Spleen (tissue), 11 donors: Measurements from ENCODE around the gene KLHL30. TPM values are rescaled to one million over a fixed set of nuclear protein-coding genes. Genes with fewer than 3 reads are reported as not detected.

Source experiments
- DNase-seq: peaks from one replicate; pipeline ENCODE4 v3.0.0-alpha.2; 2020
- H3K27ac ChIP-seq, 8 donors: fragments of 200-600 bp; sonication (generic) in 7 of 8; 1 replicate in 4 of 8; 2 replicates in 4 of 8; pipeline versions ENCODE4 v1.5.0 to v1.8.0; 2016 to 2021; ENCODE audit warnings: inconsistent platforms in 4 of 8, mild to moderate bottlenecking in 4 of 8, moderate library complexity in 1 of 8
- H3K27me3 ChIP-seq, 7 donors: fragments of 200-600 bp; sonication (generic) in 6 of 7; replicated peaks in 1 of 7; 1 replicate in 4 of 7; 2 replicates in 3 of 7; pipeline versions ENCODE4 v1.5.0 to v1.8.0; 2016 to 2021; ENCODE audit warnings: inconsistent platforms in 3 of 7, mild to moderate bottlenecking in 1 of 7
- H3K36me3 ChIP-seq, 6 donors: fragments of 200-600 bp; sonication (generic) in 5 of 6; 1 replicate in 4 of 6; 2 replicates in 2 of 6; pipeline versions ENCODE4 v1.5.0 to v1.8.0; 2016 to 2021; ENCODE audit warnings: inconsistent platforms in 2 of 6
- H3K4me1 ChIP-seq, 6 donors: fragments of 200-600 bp; sonication (generic) in 5 of 6; 1 replicate in 3 of 6; 2 replicates in 3 of 6; pipeline versions ENCODE4 v1.5.0 to v1.8.0; 2016 to 2021; ENCODE audit warnings: inconsistent platforms in 3 of 6
- H3K4me3 ChIP-seq, 8 donors: fragments of 200-600 bp; sonication (generic) in 7 of 8; 1 replicate in 4 of 8; 2 replicates in 4 of 8; pipeline versions ENCODE4 v1.5.0 to v1.8.0; 2016 to 2021; ENCODE audit warnings: inconsistent platforms in 4 of 8, mild to moderate bottlenecking in 4 of 8, moderate library complexity in 2 of 8
- H3K9me3 ChIP-seq, 8 donors: fragments of 200-600 bp; sonication (generic) in 7 of 8; 1 replicate in 4 of 8; 2 replicates in 4 of 8; pipeline versions ENCODE4 v1.5.0 to v1.8.0; 2016 to 2021; ENCODE audit warnings: inconsistent platforms in 4 of 8
- POLR2A ChIP-seq, 3 donors: fragments of 450-650 bp; IDR thresholded peaks; one replicate each; pipeline ENCODE4 v1.5.1; 2017; ENCODE audit warnings: antibody characterized with exemption in 3 of 3, mild to moderate bottlenecking in 1 of 3
- POLR2AphosphoS5 ChIP-seq, 3 donors: sonication (generic); formaldehyde crosslinking; IDR thresholded peaks; one replicate each; pipeline ENCODE4 v1.5.1; 2017; ENCODE audit warnings: antibody characterized with exemption in 3 of 3
- WGBS, 5 donors: extraction: QIAGEN DNeasy Blood & Tissue Kit in 3 of 5; methylation state at CpG; one replicate each; pipeline versions ENCODE4 v1.1.5 to v1.1.7; 2013 to 2018; 5-methylcytosine and 5-hydroxymethylcytosine counted together
- intact Hi-C: fragments of 100-400 bp; cut with DNase I; formaldehyde crosslinking; loops from one replicate; pipeline ENCODE4 v1.15.0; 2023; ENCODE audit warnings: low total_unique reads
- polyA plus RNA-seq, 3 donors: library from polyadenylated mRNA; stranded (reverse); fragments of 200-250 nt; gene quantifications; one replicate each; pipeline ENCODE4 v1.2.1, GENCODE V29; 2013
- total RNA-seq, 7 donors: library from RNA; depleted of rRNA in 3 of 7; stranded (reverse); fragments of >200 nt in 3 of 7; fragmentation: NEBNext Ultra II Directional in 4 of 7; extraction: Animal tissue kit (Norgen Biotek cat#: 25700) in 4 of 7; gene quantifications; one replicate each; pipeline versions ENCODE4 v1.1.0 to v1.2.1, GENCODE V29; 2016 to 2021
- TF ChIP-seq, protein P1 (sequence below), 11 experiments: fragments of 200-600 bp in 7 of 11; fragments of 450-650 bp in 4 of 11; sonication (generic) in 4 of 11; IDR thresholded peaks in 8 of 11; conservative IDR thresholded peaks in 3 of 11; 1 replicate in 7 of 11; 2 replicates in 4 of 11; pipeline versions ENCODE4 v1.4.0 to v1.8.0; 2016 to 2021; ENCODE audit warnings: antibody characterized with exemption in 11 of 11, inconsistent platforms in 4 of 11, mild to moderate bottlenecking in 1 of 11
- donor health status: healthy with polysubstance abuse.
- donor health status: DM: no; HTN: no; CAD: no; lungs with moderate emphysema.
- donor health status: DM: no; HTN: no; CAD: no.
- donor health status: Bipolar disorder and iron deficiency.
- donor health status: healthy.
- donor health status: DM: no; HTN: no; CAD: no.
- donor health status: DM: yes; HTN: yes; CAD: no.

Gene KLHL30
- total and polyA plus RNA-seq, 10 donors = 0.09 to 0.85 (median 0.23) TPM; not detected in 2

DNA sequence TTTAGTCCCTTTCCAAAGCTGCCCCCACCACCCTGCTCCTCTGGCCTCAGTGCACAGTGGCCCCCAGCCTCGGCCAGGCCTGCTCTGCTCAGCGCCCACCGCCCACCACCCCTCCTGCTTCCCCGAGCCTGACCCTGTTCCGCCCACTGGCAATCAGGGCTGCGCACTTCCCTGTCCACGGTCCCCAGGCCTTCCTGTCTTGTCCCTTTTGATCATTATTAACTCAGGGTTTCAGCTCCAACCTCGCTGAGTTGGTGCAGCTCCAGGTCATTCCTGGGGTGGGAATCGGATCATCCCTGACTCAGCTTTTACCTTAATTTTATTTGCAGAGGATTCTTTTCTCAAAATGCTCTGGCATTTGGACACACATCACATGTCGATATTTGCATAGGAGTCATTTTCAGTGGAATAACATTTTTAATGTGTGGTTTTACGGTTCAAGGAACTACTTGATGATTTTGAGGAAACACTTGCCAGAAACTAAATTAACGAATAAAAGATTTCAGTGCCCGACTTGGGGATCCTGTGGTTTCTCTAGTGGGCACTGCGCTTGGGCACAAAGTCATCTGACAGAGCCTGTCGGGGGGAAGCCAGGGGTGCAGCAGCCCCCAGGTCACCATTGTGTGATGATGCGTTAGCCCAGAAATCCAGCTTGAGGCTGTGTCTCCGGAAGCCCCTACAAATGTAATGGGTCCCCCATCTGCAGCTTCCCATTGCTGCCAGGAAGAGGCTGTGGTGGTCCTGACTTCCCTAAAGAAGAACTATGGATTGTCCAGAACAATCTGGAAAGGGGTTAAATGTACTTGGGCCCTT is 39.4 kb upstream of the KLHL30 start:
- Histone ChIP-seq H3K4me1 (peaks cover 5 to 27% (median 19%) of the 10 kb centered on the region in 6 donors), H3K27me3 (no peaks in the 10 kb centered on the region), H3K36me3 (peaks cover 0 to 9% (median 0%) of the 10 kb centered on the region in 6 donors), H3K9me3 (no peaks in the 10 kb centered on the region), H3K4me3 (peak overlapping the region in 1 of 8 donors; percentile 17), H3K27ac (peak overlapping the region in 6 of 8 donors; percentile 22 to 81 (median 74))
- no peak for DNase-seq
- TF ChIP-seq POLR2A (IDR thresholded peaks at IDR 0.05) (no peak), POLR2AphosphoS5 (IDR thresholded peaks at IDR 0.05) (peak in 2 of 3 donors; percentile 29 to 49)
- TF ChIP-seq, protein P1, sequence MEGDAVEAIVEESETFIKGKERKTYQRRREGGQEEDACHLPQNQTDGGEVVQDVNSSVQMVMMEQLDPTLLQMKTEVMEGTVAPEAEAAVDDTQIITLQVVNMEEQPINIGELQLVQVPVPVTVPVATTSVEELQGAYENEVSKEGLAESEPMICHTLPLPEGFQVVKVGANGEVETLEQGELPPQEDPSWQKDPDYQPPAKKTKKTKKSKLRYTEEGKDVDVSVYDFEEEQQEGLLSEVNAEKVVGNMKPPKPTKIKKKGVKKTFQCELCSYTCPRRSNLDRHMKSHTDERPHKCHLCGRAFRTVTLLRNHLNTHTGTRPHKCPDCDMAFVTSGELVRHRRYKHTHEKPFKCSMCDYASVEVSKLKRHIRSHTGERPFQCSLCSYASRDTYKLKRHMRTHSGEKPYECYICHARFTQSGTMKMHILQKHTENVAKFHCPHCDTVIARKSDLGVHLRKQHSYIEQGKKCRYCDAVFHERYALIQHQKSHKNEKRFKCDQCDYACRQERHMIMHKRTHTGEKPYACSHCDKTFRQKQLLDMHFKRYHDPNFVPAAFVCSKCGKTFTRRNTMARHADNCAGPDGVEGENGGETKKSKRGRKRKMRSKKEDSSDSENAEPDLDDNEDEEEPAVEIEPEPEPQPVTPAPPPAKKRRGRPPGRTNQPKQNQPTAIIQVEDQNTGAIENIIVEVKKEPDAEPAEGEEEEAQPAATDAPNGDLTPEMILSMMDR (IDR thresholded peaks at IDR 0.05 in 8 of 11, conservative IDR thresholded peaks at IDR 0.05 in 3 of 11) = no peak
- intact Hi-C loops = no loop called here
- whole genome bisulfite sequencing, 5 donors = 36 to 53% (median 42%) methylated on average over 17 of the region's 17 CpGs

DNA sequence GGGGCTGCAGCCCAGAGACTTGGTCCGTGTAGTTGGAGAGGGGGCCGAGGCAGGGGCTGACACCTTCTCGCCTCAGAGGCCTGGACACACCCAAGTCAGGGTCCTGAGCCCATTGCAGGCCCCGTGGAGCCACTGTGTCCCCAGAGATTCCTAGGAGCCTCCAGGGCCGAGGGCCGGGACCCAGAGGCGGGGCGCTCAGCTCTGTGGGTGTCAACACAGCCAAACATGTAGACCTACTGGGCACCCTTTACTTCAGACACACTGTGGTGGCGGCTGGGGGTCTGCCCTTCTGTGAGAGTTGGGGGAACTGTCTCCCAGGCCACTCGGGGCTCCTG is 38.8 kb upstream of the KLHL30 start:
- TF ChIP-seq, protein P1 (IDR thresholded peaks at IDR 0.05 in 8 of 11, conservative IDR thresholded peaks at IDR 0.05 in 3 of 11) = no peak
- no peak for TF ChIP-seq POLR2A (IDR thresholded peaks at IDR 0.05)
- no peak for TF ChIP-seq POLR2AphosphoS5 (IDR thresholded peaks at IDR 0.05)
- Histone ChIP-seq H3K36me3 (peaks cover 0 to 5% (median 0%) of the 10 kb centered on the region in 6 donors), H3K27ac (peak overlapping the region in 4 of 8 donors; percentile 67 to 81 (median 76)), H3K4me3 (no peak overlapping the region), H3K27me3 (no peaks in the 10 kb centered on the region), H3K9me3 (no peaks in the 10 kb centered on the region), H3K4me1 (peaks cover 5 to 27% (median 19%) of the 10 kb centered on the region in 6 donors)
- intact Hi-C loops = no loop called here
- 85 to 91% (median 89%) methylated on average over 9 to 10 of the region's 10 CpGs; no CpG with 5 or more reads in 1 of the 5 donors for WGBS, 5 donors
- DNase-seq = no peak

DNA sequence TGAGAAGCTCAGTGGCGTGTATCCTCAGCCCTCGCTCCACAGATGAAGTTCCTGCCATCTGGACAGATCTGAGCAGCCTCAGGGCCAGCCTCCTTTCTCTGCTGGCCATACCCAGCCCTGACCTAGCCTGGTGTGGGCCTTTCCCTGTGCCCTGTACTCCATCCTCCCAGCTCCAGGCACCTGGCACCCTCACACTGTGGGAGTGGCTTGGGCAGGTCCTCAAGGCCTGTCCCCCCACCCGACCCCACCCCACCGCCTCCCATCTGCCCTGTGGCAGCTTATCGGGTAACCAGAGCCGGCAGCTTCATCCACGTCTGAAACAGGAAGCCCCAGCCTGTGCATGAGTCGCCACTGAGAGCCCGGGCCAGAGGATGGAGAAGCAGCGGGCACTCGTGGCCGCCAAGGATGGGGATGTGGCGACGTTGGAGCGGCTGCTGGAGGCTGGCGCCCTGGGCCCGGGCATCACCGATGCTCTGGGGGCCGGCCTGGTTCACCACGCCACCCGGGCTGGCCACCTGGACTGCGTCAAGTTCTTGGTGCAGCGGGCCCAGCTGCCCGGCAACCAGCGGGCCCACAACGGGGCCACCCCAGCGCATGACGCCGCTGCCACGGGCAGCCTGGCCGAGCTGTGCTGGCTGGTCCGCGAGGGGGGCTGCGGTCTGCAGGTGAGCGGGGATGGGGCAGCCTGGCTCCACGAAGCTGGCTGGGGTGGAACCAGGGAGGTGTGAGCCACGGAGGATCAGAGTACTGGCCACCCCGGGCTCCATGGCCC is 38.2 kb upstream of the KLHL30 start, which contains the start of gene ESPNL:
TSS of gene ESPNL (plus strand) at position 292 of the 772 bp plus-strand sequence. CDS start at position 372, 80 bp downstream.
- Histone ChIP-seq H3K9me3 (no peaks in the 10 kb centered on the region), H3K36me3 (peaks cover 0 to 4% (median 0%) of the 10 kb centered on the region in 6 donors), H3K27me3 (no peaks in the 10 kb centered on the region), H3K4me1 (peaks cover 5 to 27% (median 19%) of the 10 kb centered on the region in 6 donors), H3K27ac (peak within 1 kb of the TSS in 6 of 8 donors; percentile 22 to 81 (median 74)), H3K4me3 (no peak within 1 kb of the TSS)
- DNase-seq = peak; percentile 76
- intact Hi-C loops = no loop called here
- TF ChIP-seq POLR2A (IDR thresholded peaks at IDR 0.05) (no peak), POLR2AphosphoS5 (IDR thresholded peaks at IDR 0.05) (no peak)
- TF ChIP-seq, protein P1 (IDR thresholded peaks at IDR 0.05 in 8 of 11, conservative IDR thresholded peaks at IDR 0.05 in 3 of 11) = no peak
- 74 to 87% (median 78%) methylated on average over 15 to 38 of the region's 38 CpGs for WGBS, 5 donors
